Erythroblast (primary cell): ENCODE results near the gene LAMTOR1.

ENCODE experiments used
- GATA1 ChIP-seq: IDR thresholded peaks from 2 replicates; pipeline ENCODE4 v1.6.1; 2011; ENCODE audit warnings: low read depth, mild to moderate bottlenecking, control low read depth, low read length, moderate library complexity
- POLR2A ChIP-seq: IDR thresholded peaks from 2 replicates; pipeline ENCODE4 v1.6.1; 2011; ENCODE audit warnings: mild to moderate bottlenecking, low read length

GRCh38 chr11:72066855-72067254, 36.2 kb downstream of the LAMTOR1 start:
- TF ChIP-seq POLR2A (no peak), GATA1 (no peak)
